Neutrophil (primary cell): Measurements from ENCODE around the gene HOXA4.

ENCODE experiments used
- H3K27ac ChIP-seq: fragments of 200-600 bp; sonication (generic); 2 replicates; pipeline ENCODE4 v1.5.1; 2016; ENCODE audit warnings: mild to moderate bottlenecking, moderate library complexity
- H3K27me3 ChIP-seq: fragments of 200-600 bp; sonication (generic); 2 replicates; pipeline ENCODE4 v1.6.0; 2016; ENCODE audit warnings: mild to moderate bottlenecking
- H3K36me3 ChIP-seq: fragments of 200-600 bp; sonication (generic); 2 replicates; pipeline ENCODE4 v1.5.1; 2017
- H3K4me1 ChIP-seq, 2 experiments: fragments of 200-600 bp in 1 of 2; sonication (generic) in 1 of 2; 1 replicate in 1 of 2; 2 replicates in 1 of 2; pipeline versions ENCODE4 v1.5.1 to v1.6.1; 2013 to 2016; ENCODE audit warnings: low read depth in 1 of 2, low read length in 1 of 2, mild to moderate bottlenecking in 1 of 2, moderate library complexity in 1 of 2; ENCODE audit not compliant: control insufficient read depth in 1 of 2, insufficient read depth in 1 of 2
- H3K4me3 ChIP-seq, 2 experiments: fragments of 200-600 bp in 1 of 2; sonication (generic) in 1 of 2; 1 replicate in 1 of 2; 2 replicates in 1 of 2; pipeline ENCODE4 v1.5.1; 2013 to 2016; ENCODE audit warnings: low read depth in 1 of 2, low read length in 1 of 2, mild to moderate bottlenecking in 1 of 2, moderate library complexity in 1 of 2
- H3K9me3 ChIP-seq: fragments of 200-600 bp; sonication (generic); 2 replicates; pipeline ENCODE4 v1.5.1; 2016
- CTCF ChIP-seq: fragments of 200-600 bp; sonication (generic); IDR thresholded peaks from 2 replicates; pipeline ENCODE4 v1.5.1; 2016; ENCODE audit warnings: antibody characterized with exemption

HOXA4 gene

GRCh38 chr7:27146491-27147198 is 16.1 kb upstream of the HOXA4 start:
- no peak for TF ChIP-seq CTCF
- Histone ChIP-seq H3K27ac (no peak overlapping the region), H3K36me3 (no peaks in the 10 kb centered on the region), H3K4me3 (no peak overlapping the region), H3K27me3 (peaks cover 94% of the 10 kb centered on the region), H3K4me1 (peaks cover 24 to 28% of the 10 kb centered on the region in 2 experiments), H3K9me3 (no peaks in the 10 kb centered on the region)

- Histone ChIP-seq H3K9me3 (no peaks in the 10 kb centered on the region), H3K27ac (no peak overlapping the region), H3K27me3 (peaks cover 89% of the 10 kb centered on the region), H3K36me3 (no peaks in the 10 kb centered on the region), H3K4me3 (no peak overlapping the region), H3K4me1 (peaks cover 17 to 21% of the 10 kb centered on the region in 2 experiments)
- no peak for TF ChIP-seq CTCF
Measured at GRCh38 chr7:27145914-27146412, 15.4 kb upstream of the HOXA4 start.

GRCh38 chr7:27145165-27145913 is 14.8 kb upstream of the HOXA4 start:
- Histone ChIP-seq H3K9me3 (no peaks in the 10 kb centered on the region), H3K4me1 (peaks cover 10 to 15% of the 10 kb centered on the region in 2 experiments), H3K27ac (no peak overlapping the region), H3K36me3 (no peaks in the 10 kb centered on the region), H3K4me3 (no peak overlapping the region), H3K27me3 (peaks cover 82% of the 10 kb centered on the region)
- no peak for TF ChIP-seq CTCF

- H3K36me3 ChIP-seq = no peaks in the 10 kb centered on the region
- H3K4me1 ChIP-seq = peaks cover 9 to 12% of the 10 kb centered on the region in 2 experiments
- TF ChIP-seq CTCF = no peak
- no peak overlapping the region for H3K4me3 ChIP-seq
- no peak overlapping the region for H3K27ac ChIP-seq
- H3K9me3 ChIP-seq = no peaks in the 10 kb centered on the region
- peaks cover 78% of the 10 kb centered on the region for H3K27me3 ChIP-seq
Measured at GRCh38 chr7:27144781-27145164, 14.2 kb upstream of the HOXA4 start.

- no peak overlapping the region for H3K27ac ChIP-seq
- H3K4me3 ChIP-seq = no peak overlapping the region
- no peak for TF ChIP-seq CTCF
- H3K36me3 ChIP-seq = no peaks in the 10 kb centered on the region
- peaks cover 78% of the 10 kb centered on the region for H3K27me3 ChIP-seq
- peaks cover 9 to 12% of the 10 kb centered on the region in 2 experiments for H3K4me1 ChIP-seq
- no peaks in the 10 kb centered on the region for H3K9me3 ChIP-seq
Measured at GRCh38 chr7:27143950-27144780, 13.6 kb upstream of the HOXA4 start.
